HG03280 (cell line): ENCODE results near the gene INPP5D.
"Not testable (repeated sequence)": the region's sequence is repeated elsewhere in the genome, so short reads cannot be mapped to it uniquely, and the experiment has no call there.

ENCODE experiments used
- ATAC-seq: cut with Tn5 transposase; IDR thresholded peaks from one replicate; pipeline ENCODE4 v1.9.1; 2021; ENCODE audit warnings: mild to moderate bottlenecking, moderate library complexity; ENCODE audit not compliant: unreplicated experiment

The INPP5D gene

GRCh38 chr2:233112776-233113452, 52.8 kb downstream of the INPP5D start:
- no peak for ATAC-seq

GRCh38 chr2:233114421-233114861, 54.3 kb downstream of the INPP5D start:
- no peak for ATAC-seq

GRCh38 chr2:233115121-233115520, 55.0 kb downstream of the INPP5D start:
- ATAC-seq: no peak

DNA sequence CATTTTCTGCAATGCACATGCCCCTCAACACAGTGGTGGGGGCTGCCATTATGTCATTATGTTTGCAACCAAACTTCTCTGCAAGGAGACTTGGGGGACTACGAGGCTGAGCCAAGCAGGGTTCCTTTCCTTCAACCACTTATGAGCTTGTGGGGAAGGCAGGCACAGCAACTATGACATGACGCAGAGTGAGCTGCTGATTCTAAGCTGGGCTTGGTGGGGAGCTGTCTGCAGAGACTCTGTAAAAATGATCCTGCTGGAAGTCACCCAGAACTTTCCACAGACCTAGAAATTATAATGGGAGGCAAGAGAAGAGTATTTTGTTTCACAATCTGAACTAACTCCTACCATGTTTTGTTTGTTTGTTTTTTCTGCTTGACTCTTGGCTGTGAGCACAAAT, 55.6 kb downstream of the INPP5D start:
- ATAC-seq: no peak

DNA sequence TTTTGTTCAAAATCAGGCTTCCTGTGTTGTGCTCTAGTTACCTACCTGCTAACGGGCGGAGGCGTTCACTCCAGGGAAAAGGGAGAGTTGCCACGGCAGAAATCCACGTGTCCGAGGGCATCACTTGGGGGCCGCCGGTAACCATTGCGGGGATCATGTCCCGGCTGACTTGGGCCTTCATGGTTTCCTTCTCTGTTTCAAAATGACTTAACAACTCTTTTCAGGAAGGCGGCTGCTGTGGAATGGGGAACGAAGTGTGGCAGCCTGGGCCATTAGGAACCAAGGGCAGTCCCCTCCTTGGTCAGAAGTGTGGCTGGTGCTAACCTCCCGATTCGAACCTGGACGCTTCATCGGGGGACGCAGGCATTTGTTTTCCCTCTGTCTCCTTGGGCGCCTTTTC, 56.8 kb downstream of the INPP5D start:
- ATAC-seq: no peak

DNA sequence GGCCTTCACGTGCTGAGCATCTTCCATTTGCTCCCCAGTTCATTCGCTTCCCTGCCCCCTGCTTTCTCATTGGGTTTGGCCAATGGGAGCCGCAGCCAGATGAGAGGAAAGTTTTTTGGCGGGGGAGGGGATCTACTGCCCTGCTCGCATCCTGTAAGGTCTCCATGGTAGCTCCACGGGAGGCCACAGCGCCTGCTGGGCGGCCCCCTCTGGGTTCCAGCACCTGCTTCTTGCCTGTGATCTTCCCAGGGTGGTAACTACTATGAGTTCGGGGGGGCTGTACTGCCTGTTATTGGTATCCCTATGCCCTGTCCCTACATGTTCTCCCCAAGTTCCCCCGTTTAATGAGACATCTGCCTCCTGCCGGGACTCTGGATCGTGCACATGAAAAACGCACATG, 57.2 kb downstream of the INPP5D start:
- no peak for ATAC-seq

DNA sequence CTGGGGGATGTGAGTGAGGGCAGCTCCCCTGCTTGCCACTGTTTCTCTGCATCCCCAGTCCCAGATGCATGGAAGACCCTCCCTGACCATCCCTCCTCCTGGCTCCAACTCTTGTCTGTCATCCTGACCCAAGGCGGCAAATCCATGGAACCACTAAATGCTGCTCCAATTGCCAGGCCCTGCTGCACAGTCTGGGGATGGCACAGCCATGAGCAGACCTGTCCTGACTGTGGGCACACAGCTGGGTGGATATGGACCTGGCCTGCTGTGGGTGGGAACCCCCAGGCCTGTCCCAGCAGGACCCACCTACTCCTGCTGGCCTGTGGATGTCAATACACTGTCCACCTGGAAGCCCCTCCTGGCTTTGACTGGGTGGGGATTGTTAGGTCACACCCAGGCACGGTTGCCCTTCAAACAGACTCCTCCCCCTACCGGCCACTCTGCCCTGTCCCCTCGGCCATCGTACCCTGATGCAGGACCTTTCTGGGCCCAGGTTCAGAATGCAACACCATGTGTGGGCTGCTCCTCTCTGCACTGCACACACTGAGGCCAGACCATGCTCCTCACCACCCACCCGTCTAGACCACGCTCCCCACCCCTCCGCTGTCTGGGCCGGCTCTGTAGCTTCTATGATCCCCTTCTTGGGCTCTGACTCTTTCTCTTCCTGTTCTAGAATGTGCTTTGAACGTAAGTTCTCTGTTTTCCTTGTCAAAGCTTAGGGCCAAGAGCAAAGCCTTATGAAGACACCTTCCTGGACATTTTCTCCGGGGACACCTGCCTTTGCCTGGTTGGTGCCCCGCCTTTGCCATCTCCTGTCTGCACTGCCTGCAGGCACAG, 57.9 kb downstream of the INPP5D start:
- no peak for ATAC-seq

DNA sequence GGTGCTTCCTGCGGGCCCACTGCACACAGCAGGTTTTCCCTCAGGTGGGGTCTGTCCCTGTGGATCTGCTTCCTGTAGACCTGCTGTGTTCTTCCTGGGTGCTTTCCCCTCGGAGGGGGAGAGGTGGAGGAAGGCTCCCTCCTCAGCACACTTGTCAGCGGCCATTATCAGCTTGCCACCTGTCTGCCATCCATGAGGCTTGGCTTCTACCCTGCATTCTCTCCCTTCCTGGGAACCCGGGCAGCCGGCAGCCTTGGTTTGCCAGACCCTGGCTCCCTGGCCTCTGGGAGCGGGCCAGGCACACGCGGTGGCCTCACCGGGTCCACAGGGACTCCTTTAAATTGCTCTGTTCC, 58.5 kb downstream of the INPP5D start:
- no peak for ATAC-seq

GRCh38 chr2:233119123-233119522, 59.0 kb downstream of the INPP5D start:
- no peak for ATAC-seq

GRCh38 chr2:233119806-233120205, 59.7 kb downstream of the INPP5D start:
- ATAC-seq: no peak

DNA sequence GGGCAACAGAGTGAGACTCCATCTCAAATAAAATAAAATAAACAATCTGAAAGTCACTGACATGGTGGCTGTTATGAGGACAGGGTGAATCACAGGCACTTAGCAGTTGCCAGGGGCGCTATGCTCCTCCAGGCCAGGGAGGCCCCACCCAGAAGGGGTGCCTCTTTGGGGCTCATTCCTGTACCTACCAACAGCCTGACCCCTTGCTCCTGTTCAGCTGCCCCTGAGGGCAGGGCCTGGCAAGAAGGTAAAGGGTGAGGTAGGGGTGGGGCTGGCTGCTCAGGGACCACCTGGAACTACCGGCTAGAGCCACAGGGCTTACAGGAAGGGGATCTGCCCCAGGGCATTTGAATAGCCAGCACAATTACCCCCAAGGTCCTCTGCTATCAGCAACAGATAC, 60.3 kb downstream of the INPP5D start:
- ATAC-seq: no peak

DNA sequence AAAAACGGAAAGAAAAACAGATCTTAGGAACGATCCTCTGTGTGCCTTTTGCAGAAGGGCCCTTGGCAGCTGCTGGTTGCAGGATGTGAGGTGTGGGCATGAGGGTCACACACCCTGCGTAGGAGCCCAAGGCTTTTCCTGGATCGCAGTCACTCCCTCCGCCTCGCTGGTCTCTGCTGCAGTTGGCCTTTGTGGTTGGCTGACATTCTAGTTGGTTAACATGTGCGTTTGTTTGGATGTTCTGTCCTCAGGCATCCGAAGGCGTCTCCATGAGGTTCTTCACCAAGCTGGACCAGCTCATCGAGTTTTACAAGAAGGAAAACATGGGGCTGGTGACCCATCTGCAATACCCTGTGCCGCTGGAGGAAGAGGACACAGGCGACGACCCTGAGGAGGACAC, 61.7 kb downstream of the INPP5D start:
- ATAC-seq: no peak

DNA sequence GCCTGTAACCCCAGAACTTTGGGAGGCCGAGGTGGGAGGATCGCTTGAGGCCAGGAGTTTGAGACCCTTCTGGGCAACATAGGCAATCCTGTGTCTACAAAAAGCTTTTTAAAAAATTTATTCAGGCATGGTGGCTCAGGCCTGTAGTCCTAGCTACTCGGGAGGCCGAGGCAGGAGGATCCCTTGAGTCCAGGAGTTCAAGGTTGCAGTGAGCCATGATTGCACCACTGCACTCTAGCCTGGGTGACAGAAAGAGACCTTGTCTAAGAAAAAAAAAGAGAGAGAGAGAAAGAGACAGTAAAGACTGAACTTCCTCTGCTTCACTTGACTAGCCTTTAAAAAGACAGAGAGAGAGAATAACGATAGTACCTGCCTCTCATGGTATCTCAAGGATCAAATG, 62.4 kb downstream of the INPP5D start:
- no peak for ATAC-seq

- ATAC-seq: not testable (repeated sequence)
These were observed 63.4 kb downstream of the INPP5D start for GRCh38 chr2:233123576-233123975.

DNA sequence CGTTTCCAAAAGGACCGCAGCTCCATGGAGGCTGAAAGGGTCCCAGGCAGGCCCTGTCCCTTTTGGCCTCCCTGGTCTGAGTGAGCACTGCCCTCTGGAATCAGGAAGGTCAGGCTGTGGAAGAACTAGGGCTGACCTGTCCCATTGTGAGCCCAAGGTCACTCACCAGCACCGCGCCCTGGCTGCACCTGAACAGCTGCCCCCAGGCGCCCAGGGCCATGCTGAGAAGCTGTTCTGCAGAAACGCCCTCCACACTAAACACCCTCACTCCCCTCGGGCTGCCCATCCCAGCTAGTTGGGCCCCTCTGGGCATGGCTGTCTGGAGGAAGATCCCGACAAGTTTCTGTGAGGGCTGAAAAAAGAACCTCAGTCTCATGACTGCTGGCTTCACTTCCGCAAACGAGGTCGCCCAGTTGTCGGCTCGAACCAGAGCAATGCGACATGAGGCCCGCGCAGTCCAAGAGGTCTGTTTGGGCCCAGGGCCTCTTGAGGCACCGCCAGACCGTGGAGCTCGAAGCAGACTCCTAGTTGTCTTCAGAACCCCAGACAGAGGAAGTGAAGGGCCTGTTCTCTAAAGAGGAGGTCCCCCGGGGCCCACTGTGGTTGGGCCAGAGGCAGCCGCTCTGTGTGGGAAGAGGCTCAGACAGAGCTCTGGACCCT, 64.4 kb downstream of the INPP5D start:
- peak; percentile 72 for ATAC-seq

DNA sequence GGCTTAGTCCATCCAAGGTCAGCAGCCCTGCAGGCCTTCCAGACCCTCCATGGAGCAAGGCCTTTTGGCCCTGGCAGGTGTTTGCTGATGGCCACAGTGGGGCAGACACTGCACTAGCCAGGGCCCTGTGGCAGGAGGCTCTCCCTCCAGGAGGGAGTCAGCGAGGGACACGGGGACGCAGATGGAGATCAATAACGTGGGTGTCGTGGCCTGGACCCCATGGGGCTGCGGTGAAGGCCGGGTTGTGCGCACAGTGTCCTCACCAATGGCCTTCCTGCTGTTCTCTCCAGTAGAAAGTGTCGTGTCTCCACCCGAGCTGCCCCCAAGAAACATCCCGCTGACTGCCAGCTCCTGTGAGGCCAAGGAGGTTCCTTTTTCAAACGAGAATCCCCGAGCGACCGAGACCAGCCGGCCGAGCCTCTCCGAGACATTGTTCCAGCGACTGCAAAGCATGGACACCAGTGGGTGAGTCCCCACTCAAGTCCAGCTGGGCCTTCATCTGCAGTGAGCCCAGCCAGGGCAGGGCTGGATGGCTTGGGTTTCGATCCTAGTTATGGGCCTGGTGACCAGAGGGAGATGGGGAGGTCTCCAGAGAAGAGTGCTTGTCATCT, 65.4 kb downstream of the INPP5D start:
- no peak for ATAC-seq

DNA sequence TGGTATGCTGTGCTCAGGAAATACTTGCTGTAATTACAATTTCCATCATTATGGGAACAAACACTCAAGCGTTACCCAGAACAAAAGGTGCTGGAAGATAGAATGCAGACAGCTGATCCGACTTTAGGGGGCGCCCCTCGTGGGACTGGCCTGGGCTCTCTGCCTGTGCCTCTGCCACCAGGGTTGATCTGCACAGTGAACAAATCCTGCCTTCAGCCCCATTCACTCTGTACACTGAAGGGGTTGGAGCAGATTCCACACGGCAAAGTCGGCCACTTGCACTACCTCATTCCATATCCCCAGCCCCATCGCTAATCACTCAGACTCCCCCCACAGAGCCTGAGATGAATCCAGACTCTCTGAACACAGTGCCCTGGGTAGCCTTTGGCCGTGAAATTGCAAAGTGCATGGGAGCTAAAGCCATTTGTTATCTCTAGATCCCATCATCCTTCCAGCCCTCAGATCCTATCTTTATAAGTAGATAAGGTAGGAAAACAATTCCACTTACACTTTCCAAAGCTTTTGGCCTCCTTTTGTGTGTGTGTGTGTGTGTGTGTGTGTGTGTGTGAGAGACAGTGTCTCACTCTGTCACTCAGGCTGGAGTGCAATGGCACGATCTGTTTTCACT, 69.3 kb downstream of the INPP5D start:
- ATAC-seq: no peak

DNA sequence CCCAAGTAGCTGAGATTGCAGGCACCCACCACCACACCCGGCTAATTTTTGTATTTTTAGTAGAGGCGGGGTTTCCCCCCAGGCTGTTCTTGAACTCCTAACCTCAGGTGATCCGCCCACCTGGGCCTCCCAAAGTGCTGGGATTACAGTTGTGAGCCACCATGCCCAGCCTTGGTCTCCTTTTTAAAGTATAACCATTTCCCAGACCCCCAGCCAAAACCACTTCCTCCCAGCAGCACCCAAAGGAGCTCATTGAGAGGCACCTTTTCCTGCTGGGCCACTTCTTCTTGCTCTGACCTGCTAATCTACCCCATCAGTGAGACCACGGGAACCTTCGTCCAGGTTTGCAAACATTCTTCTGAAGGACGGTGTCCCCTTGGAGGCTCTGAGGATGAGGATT, 69.9 kb downstream of the INPP5D start:
- no peak for ATAC-seq

DNA sequence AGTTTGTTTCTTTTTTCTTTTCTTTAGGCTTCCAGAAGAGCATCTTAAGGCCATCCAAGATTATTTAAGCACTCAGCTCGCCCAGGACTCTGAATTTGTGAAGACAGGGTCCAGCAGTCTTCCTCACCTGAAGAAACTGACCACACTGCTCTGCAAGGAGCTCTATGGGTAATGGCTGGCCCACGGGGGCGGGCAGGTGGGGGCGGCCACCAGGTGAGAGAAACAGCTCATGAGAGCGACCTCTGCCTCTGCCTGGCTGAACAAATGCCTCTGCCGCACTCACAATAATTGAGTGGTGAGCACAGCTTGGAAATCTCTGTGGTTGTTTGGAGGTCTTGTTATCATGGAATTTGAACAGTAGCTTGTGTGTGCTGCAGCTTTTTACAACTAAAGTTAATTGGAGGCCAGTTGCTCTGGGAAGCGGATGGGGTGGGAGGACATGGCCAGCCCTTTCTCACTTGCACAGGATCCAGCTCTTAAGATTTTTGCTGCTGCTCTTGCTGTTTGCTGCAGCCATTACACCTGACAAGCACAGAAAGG, 70.4 kb downstream of the INPP5D start:
- no peak for ATAC-seq

DNA sequence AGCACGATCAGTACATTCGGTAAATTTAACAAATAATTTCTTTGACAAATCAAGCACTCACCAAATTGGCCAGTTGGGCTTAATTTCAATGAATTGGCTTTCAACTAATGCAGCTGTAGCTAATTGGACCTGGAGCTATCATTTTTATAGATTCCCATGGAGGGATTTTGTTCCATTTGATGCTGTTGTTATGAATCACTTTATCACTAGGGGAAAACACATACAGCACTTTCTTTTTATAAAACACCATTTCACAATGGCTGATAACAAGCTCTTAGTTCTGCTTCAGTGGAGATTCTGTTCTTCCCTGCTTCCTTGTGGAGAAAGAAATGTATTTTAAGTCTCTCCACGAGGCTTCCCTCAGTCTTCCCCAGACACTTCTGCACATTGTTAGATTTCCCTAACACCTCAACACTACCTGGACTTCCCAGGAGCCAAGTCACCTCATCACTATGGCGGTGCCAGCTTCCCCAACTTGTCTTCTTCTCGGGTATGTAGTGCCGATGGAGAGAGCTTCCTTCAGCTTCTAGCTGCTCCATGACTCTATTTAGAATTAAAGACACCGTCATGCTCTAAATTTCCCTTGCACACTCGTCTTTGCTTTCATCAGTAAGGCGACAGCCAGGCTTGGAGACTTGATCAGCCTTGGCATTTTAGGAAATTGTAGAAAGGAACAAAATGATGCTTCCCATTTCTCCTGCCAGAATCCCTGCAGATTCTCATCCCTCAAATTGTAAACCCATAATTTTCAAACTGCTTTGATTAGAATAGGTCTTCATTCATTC, 72.0 kb downstream of the INPP5D start:
- no peak for ATAC-seq
